ENCODE data around the gene GNG7.

GRCh38 chr19:2540251-2540645 is 162.2 kb downstream of the GNG7 start:
- TF ChIP-seq CTCF (IDR thresholded peaks at IDR 0.05) (no peak), POLR2A (IDR thresholded peaks at IDR 0.05) (no peak)

All from testis (tissue), 2 donors.